GM12891 (cell line): ENCODE results near the gene CARD14.
"Not testable (repeated sequence)": the region's sequence is repeated elsewhere in the genome, so short reads cannot be mapped to it uniquely, and the experiment has no call there.

Experiments
- DNase-seq: peaks from one replicate; pipeline ENCODE4 v3.0.0; 2011; ENCODE audit warnings: low spot score; ENCODE audit not compliant: insufficient read length
- FAIRE-seq: peaks from 2 replicates; lab custom pipeline; 2011; peaks lifted over from hg19 to GRCh38; lab: Jason Lieb, UNC
- PAX5 ChIP-seq: IDR thresholded peaks from 2 replicates; pipeline ENCODE4 v1.6.1; 2011; ENCODE audit warnings: low read length, moderate library complexity, mild to moderate bottlenecking; ENCODE audit not compliant: insufficient read depth, severe bottlenecking
- POLR2A ChIP-seq: IDR thresholded peaks from 2 replicates; pipeline ENCODE4 v1.6.1; 2011; ENCODE audit warnings: low read depth, low read length, control low read depth
- POLR2AphosphoS5 ChIP-seq: IDR thresholded peaks from 2 replicates; pipeline ENCODE4 v1.6.1; 2011; ENCODE audit warnings: low read depth, low read length, control low read depth
- POU2F2 ChIP-seq: IDR thresholded peaks from 2 replicates; pipeline ENCODE4 v1.6.1; 2011; ENCODE audit warnings: low read depth, mild to moderate bottlenecking, control low read depth, low read length, moderate library complexity
- SPI1 ChIP-seq: IDR thresholded peaks from 2 replicates; pipeline ENCODE4 v1.6.1; 2011; ENCODE audit warnings: low read depth, low read length, control low read depth
- TAF1 ChIP-seq: IDR thresholded peaks from 2 replicates; pipeline ENCODE4 v1.6.1; 2011; ENCODE audit warnings: low read depth, low read length, control low read depth

The CARD14 gene

DNA sequence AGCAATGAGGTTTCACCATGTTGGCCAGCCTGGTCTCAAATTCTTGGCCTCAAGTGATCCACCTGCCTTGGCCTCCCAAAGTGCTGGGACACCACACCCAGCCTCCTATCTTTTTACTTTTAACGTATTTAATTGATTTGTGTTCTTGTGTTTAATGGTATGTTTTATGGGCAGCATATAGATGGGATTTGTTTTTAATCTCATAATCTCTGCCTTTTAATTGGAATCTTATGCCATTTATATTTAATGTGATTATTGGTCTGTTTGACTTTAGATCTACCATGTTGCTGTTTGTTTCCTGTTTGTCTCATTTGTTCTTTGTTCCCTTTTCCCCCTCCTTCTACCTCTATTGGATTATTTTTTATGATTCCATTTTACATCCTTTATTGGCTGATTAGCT is 62.6 kb downstream of the CARD14 start:
- DNase-seq (no peak), FAIRE-seq (no peak)
- TF ChIP-seq SPI1 (no peak), PAX5 (no peak)

DNA sequence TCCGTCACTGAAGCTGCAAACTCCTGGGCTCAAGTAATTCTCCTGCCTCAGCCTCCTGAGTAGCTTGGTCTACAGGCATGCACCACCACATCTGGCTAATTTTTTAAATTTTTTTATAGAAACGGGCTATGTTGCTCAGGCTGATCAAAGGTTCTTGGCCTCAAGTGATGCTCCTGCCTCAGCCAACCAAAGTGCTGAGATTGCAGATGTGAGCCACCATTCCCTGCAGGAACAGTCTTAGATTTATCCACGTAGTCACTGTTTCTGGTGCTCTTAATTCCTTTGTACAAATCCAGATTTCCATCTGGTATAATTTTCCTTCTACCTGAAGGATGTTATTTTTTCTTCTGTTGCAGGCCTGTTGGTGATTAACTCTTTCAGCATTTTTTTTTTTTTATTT is 63.4 kb downstream of the CARD14 start:
- no peak for DNase-seq
- FAIRE-seq: no peak
- TF ChIP-seq TAF1 (no peak), POLR2AphosphoS5 (no peak), POLR2A (no peak), POU2F2 (no peak), SPI1 (no peak), PAX5 (no peak)

DNA sequence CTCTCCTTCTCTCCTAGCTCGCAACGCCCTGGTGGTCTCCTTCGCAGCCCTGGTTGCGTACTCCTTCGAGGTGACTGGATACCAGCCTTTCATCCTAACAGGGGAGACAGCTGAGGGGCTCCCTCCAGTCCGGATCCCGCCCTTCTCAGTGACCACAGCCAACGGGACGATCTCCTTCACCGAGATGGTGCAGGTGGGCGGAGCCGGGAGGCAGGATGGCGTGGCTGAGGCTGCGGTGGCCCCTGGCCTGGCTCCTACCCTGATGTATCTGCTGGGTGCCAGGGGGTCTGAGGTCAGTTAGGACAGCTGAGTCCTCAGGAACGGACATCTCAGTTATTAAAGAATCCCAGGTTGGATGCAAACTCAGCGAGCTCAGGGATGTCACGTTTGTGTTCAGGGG is 67.1 kb downstream of the CARD14 start:
- DNase-seq (no peak), FAIRE-seq (no peak)
- TF ChIP-seq SPI1 (no peak), PAX5 (no peak), TAF1 (no peak), POLR2A (no peak), POLR2AphosphoS5 (no peak), POU2F2 (no peak)

DNA sequence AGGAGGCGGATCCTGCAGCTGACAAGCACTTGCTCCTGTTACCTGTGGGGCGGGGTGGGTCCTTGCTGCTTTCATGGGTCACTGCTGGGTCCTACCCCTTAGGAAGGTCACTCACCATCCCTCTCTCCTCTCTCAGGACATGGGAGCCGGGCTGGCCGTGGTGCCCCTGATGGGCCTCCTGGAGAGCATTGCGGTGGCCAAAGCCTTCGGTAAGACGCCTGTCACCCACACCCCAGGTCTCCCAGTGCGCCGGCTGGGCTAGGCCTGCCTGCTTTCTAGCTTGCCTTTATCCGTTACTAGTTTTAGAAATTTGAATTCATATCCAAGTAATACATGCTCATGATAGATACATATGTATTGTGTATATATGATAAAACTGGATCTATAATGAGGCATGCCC is 67.6 kb downstream of the CARD14 start:
- TF ChIP-seq TAF1 (no peak), SPI1 (no peak), POLR2AphosphoS5 (no peak), PAX5 (no peak), POLR2A (no peak), POU2F2 (no peak)
- FAIRE-seq: no peak

DNA sequence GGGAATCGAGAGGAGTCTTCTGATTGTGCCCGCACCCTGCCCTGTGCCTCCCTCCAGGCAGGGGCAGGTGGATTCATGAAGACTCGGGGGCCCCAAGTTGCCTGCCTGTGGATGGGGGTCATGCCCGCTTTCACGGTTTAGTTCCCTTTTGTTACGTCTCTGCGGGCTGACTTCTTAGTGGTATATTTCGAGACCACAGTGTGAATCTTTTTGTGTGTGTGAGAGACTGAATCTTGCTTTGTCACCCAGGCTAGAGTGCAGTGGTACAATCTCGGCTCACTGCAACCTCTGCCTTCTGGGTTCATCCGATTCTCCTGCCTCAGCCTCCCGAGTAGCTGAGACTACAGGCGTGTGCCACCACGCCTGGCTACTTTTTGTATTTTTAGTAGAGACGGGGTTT is 72.7 kb downstream of the CARD14 start:
- FAIRE-seq: no peak

More for the DNA sequence above, 67.6 kb downstream of the CARD14 start:
- DNase-seq: no peak

DNA sequence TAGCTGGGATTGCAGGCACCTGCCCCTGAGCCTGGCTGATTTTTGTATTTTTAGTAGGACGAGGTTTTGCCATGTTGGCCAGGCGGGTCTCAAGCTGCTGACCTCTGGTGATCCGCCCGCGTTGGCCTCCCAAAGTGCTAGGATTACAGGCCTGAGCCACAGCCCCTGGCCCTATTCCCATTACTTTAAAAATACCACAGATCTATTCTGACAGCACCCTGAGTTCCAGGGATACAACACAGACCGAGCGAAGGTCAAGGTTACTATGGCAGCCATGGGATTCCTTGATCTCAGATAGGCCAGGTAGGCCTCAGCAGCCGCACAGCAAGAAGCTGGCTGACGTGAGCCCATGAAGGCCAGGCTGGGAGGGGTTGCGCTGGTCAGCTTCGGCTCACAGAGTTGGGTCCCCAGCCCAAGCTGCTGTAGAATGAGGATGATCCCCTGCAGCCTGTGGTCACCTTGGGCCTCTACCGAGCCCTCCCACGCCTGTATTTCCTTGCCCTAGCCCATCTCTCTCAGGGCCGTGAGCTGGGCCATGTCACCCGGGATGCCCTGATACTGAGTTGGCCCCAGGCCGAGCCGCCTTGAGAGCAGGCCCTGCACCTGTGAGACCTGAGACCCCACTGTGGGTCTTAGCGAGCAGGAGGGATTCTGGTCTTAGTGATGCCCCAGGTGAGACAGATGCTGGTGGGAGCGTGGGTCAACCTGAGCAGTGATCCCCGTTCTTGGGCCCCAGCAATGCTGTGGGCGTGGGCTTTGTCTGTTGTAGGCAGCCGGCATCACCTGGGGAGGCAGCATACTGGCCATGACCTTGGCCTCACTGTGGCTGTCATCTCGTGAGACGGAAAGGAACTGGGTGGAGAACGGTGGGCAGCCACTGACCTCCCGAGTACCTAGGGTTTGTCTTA is 74.0 kb downstream of the CARD14 start:
- FAIRE-seq (no peak), DNase-seq (no peak)
- TF ChIP-seq POLR2A (no peak), PAX5 (no peak), POU2F2 (no peak), TAF1 (no peak), POLR2AphosphoS5 (no peak), SPI1 (no peak)

More for the DNA sequence above, 72.7 kb downstream of the CARD14 start:
- DNase-seq: no peak
- TF ChIP-seq TAF1 (no peak), POLR2AphosphoS5 (no peak), POU2F2 (no peak), POLR2A (no peak), SPI1 (no peak), PAX5 (no peak)

DNA sequence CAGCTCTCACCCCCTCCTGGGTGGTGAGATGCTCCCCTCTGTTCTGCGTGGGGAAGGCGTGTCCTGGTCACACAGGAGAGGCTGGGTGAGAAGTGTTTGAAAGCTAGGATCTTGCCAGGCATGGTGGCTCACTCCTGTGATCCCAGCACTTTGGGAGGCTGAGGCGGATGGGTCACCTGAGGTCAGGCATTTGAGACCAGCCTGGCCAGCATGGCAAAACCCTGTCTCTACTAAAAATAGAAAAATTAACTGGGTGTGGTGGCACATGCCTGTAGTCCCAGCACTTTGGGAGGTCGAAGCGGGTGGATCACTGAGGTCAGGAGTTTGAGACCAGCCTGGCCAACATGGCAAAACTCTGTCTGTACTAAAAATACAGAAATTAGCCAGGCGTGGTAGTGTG is 74.6 kb downstream of the CARD14 start:
- not testable (repeated sequence) for DNase-seq, FAIRE-seq

DNA sequence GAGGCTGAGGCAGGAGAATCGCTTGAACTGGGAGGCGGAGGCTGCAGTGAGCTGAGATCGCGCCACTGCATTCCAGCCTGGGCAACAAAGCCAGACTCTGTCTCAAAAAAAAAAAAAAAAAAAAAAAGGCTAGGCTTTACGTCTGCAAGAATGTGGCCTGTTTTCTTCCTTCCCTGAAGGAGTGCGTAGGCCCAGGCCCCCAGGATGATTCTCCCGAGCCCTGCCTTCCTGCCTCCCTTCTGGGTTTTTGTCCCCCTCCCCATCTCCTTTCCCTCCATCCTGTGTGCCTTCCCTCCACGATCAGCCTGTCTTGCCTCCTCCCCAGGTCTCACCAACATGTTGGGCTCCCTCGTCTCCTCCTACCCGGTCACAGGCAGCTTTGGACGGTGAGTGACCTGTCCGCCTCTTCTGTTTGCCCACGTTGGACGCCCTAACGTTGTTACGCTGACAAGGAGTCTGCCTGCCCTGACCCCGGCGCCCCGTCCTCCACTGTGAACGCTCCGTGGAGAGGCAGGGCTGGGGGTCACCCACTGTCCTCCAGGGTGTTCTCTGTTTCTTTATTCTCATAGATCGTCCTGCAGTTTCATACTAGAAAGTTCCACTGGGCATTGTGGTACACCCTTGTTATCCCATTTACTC is 75.2 kb downstream of the CARD14 start:
- TF ChIP-seq POLR2AphosphoS5 (no peak), TAF1 (no peak), SPI1 (no peak), POU2F2 (no peak), PAX5 (no peak), POLR2A (no peak)
- no peak for DNase-seq
- FAIRE-seq: no peak

DNA sequence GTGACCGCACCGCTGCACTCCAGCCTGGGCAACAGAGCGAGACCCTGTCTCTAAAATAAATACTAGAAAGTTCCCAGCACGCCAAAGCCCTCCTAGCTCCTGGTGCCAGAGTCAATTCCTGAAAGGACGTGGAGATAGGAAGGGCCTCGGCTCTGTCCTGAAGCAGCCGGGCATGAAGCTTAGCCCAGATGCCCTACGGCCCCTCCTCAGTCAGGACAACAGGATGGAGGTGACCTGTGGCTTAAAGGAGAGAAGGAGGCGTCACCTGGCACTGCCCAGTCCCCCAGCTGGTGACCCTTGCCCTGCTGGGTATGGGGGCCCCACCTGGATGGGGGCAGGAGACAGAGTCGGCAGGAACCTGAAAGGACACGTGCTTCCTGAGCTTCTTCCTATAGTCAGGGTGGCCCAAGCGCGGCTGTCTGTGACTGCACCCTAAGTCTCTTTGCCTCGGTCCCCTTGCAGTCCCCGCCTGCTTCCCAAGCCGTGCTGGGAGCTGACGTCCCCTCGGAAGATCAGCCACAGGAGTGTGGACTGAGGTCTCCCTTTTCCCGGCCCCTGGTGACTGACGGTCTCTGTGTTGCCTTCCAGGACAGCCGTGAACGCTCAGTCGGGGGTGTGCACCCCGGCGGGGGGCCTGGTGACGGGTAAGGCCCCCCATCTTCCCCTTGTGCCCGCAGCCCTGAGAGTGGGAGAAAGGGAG is 75.9 kb downstream of the CARD14 start:
- DNase-seq (no peak), FAIRE-seq (no peak)
- TF ChIP-seq SPI1 (no peak), TAF1 (no peak), POLR2A (no peak), POLR2AphosphoS5 (no peak), POU2F2 (no peak)
